Esophagus muscularis mucosa (tissue), 4 donors: ENCODE results near the gene CBL.

ENCODE experiments used
- EP300 ChIP-seq: sonication (generic); formaldehyde crosslinking; IDR thresholded peaks from one replicate; pipeline ENCODE4 v1.6.1; 2017; ENCODE audit warnings: antibody characterized with exemption
- POLR2A ChIP-seq: fragments of 450-650 bp; IDR thresholded peaks from one replicate; pipeline ENCODE4 v1.6.1; 2017; ENCODE audit warnings: antibody characterized with exemption, moderate library complexity, mild to moderate bottlenecking, low read depth
- TF ChIP-seq, protein P1 (sequence below), 3 experiments: fragments of 200-600 bp in 2 of 3; fragments of 450-650 bp in 1 of 3; sonication (generic) in 2 of 3; IDR thresholded peaks; one replicate each; pipeline ENCODE4 v1.5.1; 2017 to 2019; ENCODE audit warnings: antibody characterized with exemption in 3 of 3, mild to moderate bottlenecking in 2 of 3, moderate library complexity in 1 of 3

DNA sequence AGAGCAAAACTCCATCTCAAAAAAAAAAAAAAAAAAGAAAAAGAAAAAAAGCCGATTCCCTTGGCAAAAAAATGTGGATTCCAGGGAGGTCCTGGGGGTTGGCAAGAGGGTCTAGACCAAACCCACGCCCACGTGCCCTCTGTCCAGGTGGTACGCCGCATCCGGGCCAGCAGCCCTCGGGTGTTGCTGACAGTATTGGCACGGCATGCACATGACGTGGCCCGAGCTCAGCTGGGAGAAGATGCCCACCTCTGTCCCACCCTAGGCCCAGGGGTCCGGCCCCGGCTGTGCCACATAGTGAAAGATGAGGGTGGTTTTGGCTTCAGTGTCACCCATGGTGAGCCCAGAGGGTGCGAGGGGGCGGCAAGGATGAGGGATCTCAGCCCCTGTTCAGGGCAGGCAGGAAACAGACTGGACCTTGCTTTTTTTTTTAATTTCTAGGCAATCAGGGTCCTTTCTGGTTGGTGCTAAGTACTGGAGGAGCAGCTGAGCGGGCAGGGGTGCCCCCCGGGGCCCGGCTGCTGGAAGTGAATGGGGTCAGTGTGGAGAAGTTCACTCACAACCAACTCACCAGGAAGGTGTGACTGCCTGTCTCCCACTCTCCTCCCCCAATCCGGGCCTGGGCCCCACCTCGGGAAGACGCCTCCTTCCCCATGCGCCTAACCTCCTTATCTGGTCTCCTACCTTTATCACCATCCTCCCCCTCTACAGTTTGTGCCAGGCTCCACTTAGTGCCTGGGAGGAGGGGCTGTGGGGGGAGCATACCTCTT, 18.8 kb upstream of the CBL start:
- TF ChIP-seq, protein P1, sequence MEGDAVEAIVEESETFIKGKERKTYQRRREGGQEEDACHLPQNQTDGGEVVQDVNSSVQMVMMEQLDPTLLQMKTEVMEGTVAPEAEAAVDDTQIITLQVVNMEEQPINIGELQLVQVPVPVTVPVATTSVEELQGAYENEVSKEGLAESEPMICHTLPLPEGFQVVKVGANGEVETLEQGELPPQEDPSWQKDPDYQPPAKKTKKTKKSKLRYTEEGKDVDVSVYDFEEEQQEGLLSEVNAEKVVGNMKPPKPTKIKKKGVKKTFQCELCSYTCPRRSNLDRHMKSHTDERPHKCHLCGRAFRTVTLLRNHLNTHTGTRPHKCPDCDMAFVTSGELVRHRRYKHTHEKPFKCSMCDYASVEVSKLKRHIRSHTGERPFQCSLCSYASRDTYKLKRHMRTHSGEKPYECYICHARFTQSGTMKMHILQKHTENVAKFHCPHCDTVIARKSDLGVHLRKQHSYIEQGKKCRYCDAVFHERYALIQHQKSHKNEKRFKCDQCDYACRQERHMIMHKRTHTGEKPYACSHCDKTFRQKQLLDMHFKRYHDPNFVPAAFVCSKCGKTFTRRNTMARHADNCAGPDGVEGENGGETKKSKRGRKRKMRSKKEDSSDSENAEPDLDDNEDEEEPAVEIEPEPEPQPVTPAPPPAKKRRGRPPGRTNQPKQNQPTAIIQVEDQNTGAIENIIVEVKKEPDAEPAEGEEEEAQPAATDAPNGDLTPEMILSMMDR (IDR thresholded peaks at IDR 0.05): no peak
- TF ChIP-seq POLR2A (no peak), EP300 (no peak)
